ENCODE data around the gene KRTAP10-11.
A peak's percentile ranks its signal among the peaks of the same experiment; 100 is the strongest.
"Not testable (repeated sequence)": the region's sequence is repeated elsewhere in the genome, so short reads cannot be mapped to it uniquely, and the experiment has no call there.

The KRTAP10-11 gene

GRCh38 chr21:44615911-44616590, 30.2 kb upstream of the KRTAP10-11 start:
- DNase-seq = no peak

DNA sequence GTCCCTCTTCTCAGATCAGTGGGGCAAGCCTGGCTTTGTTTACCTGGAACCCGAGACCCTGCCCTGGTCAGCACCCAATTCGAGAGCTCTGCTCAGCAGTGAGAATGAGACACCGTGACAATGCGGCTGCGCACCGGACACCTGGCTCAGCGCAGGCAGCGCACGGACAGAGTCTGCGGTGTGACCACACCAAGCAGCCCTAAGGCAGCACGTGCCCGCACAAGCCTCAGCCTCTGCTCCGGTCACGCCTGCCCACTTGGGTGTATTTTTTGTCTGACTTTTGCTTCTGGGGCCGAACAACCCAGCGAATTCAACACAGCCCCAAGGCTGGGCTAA, 29.7 kb upstream of the KRTAP10-11 start:
- DNase-seq = no peak

- no peak for DNase-seq
Observed at GRCh38 chr21:44617071-44617501, 29.1 kb upstream of the KRTAP10-11 start.

GRCh38 chr21:44618504-44618903, 27.7 kb upstream of the KRTAP10-11 start:
- DNase-seq = no peak

DNA sequence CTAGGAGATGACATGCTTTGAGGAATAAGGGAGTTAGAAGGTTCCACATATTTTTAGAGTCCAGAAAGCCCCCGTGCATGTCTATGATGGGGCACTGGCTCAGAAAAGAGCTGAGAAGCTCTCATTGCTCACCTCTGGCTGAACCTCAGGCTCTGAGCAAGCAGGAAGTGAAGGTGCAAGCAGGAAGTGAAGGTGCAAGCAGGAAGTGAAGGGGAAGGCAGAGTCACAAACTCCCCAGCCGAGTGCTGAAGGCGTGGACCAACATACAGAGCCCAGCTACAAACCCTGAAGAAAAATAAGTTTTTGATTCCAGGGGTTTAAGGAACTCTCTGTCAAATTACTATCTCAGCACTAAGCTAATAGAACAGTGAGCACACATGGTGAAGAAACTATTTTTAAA, 27.3 kb upstream of the KRTAP10-11 start:
- peak; percentile 77 for DNase-seq

- DNase-seq = no peak
Observed at GRCh38 chr21:44619886-44620285, 26.3 kb upstream of the KRTAP10-11 start.

- no peak for DNase-seq
Observed at GRCh38 chr21:44623575-44623974, 22.6 kb upstream of the KRTAP10-11 start.

- DNase-seq = no peak
Observed at GRCh38 chr21:44625756-44626155, 20.5 kb upstream of the KRTAP10-11 start.

DNA sequence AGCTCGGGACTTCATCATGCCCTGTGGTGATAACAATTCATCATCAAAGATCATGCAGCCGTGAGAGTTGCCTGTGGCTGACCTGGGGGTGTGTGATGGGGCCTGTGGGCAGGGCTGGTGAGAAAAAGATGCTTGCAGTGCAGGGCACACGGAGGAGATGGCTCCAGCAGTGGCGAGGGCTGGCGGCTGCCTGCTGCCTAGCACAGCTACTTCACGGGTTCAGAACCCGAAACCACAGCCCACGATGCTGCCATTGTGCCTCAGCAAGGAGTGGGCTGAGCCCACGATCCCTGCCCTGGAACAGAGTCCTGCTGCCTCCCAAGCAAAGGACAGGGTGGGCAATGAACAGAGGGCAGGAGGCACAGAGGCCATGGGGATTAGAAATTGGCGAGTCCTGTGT, 20.0 kb upstream of the KRTAP10-11 start:
- DNase-seq = no peak

DNA sequence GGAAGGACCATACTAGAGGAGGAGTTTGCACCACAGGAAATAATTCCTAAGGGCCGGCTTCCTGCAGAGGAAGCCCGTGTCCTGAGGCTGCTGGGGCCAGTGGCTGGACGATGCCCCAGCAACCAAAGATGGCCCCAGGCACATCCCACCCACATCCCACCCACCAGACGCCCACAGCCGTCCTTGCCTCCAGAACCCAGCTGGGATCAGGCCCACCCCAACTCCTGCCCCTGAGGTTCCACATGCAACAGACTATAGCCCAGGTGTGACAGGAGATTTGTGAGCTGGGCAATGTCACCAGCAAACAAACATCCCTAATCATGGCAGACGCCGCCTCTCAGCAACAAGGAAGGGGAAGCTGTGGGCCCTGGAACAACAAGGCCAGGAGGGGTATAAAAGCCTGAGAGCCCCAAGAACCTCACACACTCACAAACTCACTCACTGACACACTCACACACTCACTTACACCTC, 19.5 kb upstream of the KRTAP10-11 start, which contains the start of gene KRTAP10-9:
Gene KRTAP10-9, plus strand, starts transcription at position 421 of the 471 bp plus-strand sequence. CDS start 79 bp downstream, outside the sequence.
- no peak for DNase-seq

GRCh38 chr21:44627181-44627822, 18.9 kb upstream of the KRTAP10-11 start:
- not testable (repeated sequence) for DNase-seq

DNA sequence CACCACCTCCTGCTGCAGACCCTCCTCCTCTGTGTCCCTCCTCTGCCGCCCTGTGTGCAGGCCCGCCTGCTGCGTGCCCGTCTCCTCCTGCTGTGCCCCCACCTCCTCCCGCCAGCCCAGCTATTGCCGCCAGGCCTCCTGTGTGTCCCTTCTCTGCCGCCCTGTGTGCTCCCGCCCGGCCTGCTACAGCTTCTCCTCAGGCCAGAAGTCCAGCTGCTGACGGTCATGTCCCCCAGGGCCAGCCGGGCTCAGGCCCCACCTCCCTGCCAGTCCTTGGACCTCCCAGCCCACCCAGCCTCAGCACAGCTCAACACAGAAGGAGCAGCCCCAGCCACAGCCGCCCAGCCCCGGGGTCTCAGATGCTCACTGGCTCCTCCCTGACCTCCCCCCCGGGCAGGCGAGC, 18.4 kb upstream of the KRTAP10-11 start:
- not testable (repeated sequence) for DNase-seq

- no peak for DNase-seq
Observed at GRCh38 chr21:44628707-44629391, 17.4 kb upstream of the KRTAP10-11 start.

- DNase-seq = no peak
Observed at GRCh38 chr21:44630440-44630839, 15.8 kb upstream of the KRTAP10-11 start.

- DNase-seq = no peak
Observed at GRCh38 chr21:44632067-44632466, 14.1 kb upstream of the KRTAP10-11 start.

- no peak for DNase-seq
Observed at GRCh38 chr21:44636209-44637017, 9.8 kb upstream of the KRTAP10-11 start.

DNA sequence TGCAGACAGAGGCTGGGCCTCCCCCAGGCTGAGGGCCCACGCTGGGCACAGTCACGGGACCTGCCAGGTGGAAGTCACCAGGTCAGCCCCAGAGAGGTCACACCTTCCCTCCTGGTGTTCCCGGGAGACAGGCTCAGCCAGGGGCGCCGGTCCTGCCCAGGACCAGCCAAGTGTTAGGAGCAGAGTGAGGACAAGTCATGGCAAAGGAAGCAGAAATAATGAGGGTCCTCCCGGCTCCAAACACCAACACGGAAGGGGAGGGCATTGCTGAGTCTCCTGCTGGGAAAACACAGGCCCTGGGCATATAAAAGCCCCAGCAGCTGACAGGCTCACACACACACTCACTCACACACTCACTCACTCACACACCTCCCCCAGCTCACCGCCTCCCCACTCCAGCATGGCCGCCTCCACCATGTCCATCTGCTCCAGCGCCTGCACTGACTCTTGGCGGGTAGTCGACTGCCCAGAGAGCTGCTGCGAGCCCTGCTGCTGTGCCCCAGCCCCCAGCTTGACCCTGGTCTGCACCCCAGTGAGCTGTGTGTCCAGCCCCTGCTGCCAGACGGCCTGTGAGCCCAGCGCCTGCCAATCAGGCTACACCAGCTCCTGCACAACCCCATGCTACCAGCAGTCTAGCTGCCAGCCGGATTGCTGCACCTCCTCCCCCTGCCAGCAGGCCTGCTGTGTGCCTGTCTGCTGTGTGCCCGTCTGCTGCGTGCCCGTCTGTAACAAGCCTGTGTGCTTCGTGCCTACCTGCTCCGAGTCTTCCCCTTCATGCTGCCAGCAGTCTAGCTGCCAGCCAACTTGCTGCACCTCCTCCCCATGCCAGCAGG, 9.0 kb upstream of the KRTAP10-11 start, which contains the start of gene KRTAP10-10:
Gene KRTAP10-10, plus strand, starts transcription at position 339 of the 833 bp plus-strand sequence. Its CDS starts 62 bp downstream, at position 401.
- no peak for DNase-seq

DNA sequence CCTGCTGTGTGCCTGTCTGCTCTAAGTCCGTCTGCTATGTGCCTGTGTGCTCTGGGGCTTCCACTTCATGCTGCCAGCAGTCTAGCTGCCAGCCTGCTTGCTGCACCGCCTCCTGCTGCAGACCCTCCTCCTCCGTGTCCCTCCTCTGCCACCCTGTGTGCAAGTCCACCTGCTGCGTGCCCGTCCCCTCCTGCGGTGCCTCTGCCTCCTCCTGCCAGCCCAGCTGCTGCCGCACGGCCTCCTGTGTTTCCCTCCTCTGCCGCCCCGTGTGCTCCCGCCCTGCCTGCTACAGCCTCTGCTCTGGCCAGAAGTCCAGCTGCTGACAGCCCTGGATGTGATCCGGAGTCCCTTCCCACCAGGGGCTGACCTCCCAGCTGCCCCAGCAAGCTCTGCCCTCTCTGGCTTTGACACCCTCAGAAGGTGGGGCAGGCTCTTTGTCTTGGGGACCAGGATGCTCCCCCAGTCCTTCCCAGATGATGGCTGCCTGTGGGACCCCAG, 8.3 kb upstream of the KRTAP10-11 start:
- DNase-seq = not testable (repeated sequence)

GRCh38 chr21:44638506-44639330, 7.5 kb upstream of the KRTAP10-11 start:
- not testable (repeated sequence) for DNase-seq

- DNase-seq = no peak
Observed at GRCh38 chr21:44639331-44639655, 6.9 kb upstream of the KRTAP10-11 start.

GRCh38 chr21:44640761-44641160, 5.5 kb upstream of the KRTAP10-11 start:
- DNase-seq = no peak
